DOHH2 (cell line): ENCODE results near the gene ZBTB49.

Experiments used
- CTCF ChIP-seq: fragments of 200-600 bp; sonication (generic); IDR thresholded peaks from one replicate; pipeline ENCODE4 v1.5.1; 2014; ENCODE audit warnings: antibody characterized with exemption, mild to moderate bottlenecking, low read depth, low read length; ENCODE audit not compliant: poor library complexity, severe bottlenecking
- EZH2phosphoT487 ChIP-seq: fragments of 200-600 bp; sonication (generic); IDR thresholded peaks from 2 replicates; pipeline ENCODE4 v1.6.1; 2017; ENCODE audit warnings: borderline replicate concordance, mild to moderate bottlenecking, antibody characterized with exemption, low read length, moderate library complexity, mixed read lengths

- TF ChIP-seq EZH2phosphoT487 (no peak), CTCF (no peak)
Measured at GRCh38 chr4:4289055-4289454, 996 bp upstream of the ZBTB49 start.
